Measurements from ENCODE around the gene HLTF. TPM values are rescaled to one million over a fixed set of nuclear protein-coding genes. Genes with fewer than 3 reads are reported as not detected.
"Not testable (repeated sequence)": the region's sequence is repeated elsewhere in the genome, so short reads cannot be mapped to it uniquely, and the experiment has no call there.

Gene HLTF
- total RNA-seq, 1 donor from 2014 or later: 15.9 TPM

- H3K9me3 Mint-ChIP-seq (ENCODE audit: unreplicated experiment): peaks cover 5% of the 10 kb centered on the region
Measured at GRCh38 chr3:149101154-149101553, 14.8 kb upstream of the HLTF start.

GRCh38 chr3:149097987-149098386, 11.7 kb upstream of the HLTF start:
- not testable (repeated sequence) for DNase-seq (ENCODE audit: low spot score); H3K4me1 Mint-ChIP-seq (ENCODE audit: unreplicated experiment); H3K9me3 Mint-ChIP-seq (ENCODE audit: unreplicated experiment); H3K27me3 Mint-ChIP-seq (ENCODE audit: unreplicated experiment); H3K27ac Mint-ChIP-seq (ENCODE audit: unreplicated experiment); H3K36me3 Mint-ChIP-seq (ENCODE audit: low read depth, unreplicated experiment)
- H3K4me3 Mint-ChIP-seq (ENCODE audit: unreplicated experiment): peak overlapping the region; percentile 65

More at GRCh38 chr3:149101154-149101553, 14.8 kb upstream of the HLTF start:
- no peak overlapping the region for H3K27ac Mint-ChIP-seq (ENCODE audit: unreplicated experiment)
- no peak for TF ChIP-seq CTCF (IDR thresholded peaks at IDR 0.05; ENCODE audit: unreplicated experiment)
- H3K27me3 Mint-ChIP-seq (ENCODE audit: unreplicated experiment): peaks cover 5% of the 10 kb centered on the region
- no peak overlapping the region for H3K4me3 Mint-ChIP-seq (ENCODE audit: unreplicated experiment)
- H3K36me3 Mint-ChIP-seq (ENCODE audit: low read depth, unreplicated experiment): peaks cover 3% of the 10 kb centered on the region
- no peaks in the 10 kb centered on the region for H3K4me1 Mint-ChIP-seq (ENCODE audit: unreplicated experiment)
- DNase-seq (ENCODE audit: low spot score): no peak

- no peak overlapping the region for H3K4me3 Mint-ChIP-seq (ENCODE audit: unreplicated experiment)
- TF ChIP-seq CTCF (IDR thresholded peaks at IDR 0.05; ENCODE audit: unreplicated experiment): no peak
- DNase-seq (ENCODE audit: low spot score): no peak
- peaks cover 3% of the 10 kb centered on the region for H3K36me3 Mint-ChIP-seq (ENCODE audit: low read depth, unreplicated experiment)
- no peaks in the 10 kb centered on the region for H3K9me3 Mint-ChIP-seq (ENCODE audit: unreplicated experiment)
- H3K27me3 Mint-ChIP-seq (ENCODE audit: unreplicated experiment): peaks cover 4% of the 10 kb centered on the region
- H3K27ac Mint-ChIP-seq (ENCODE audit: unreplicated experiment): no peak overlapping the region
- no peaks in the 10 kb centered on the region for H3K4me1 Mint-ChIP-seq (ENCODE audit: unreplicated experiment)
Measured at GRCh38 chr3:149095487-149095886, 9.2 kb upstream of the HLTF start.

GRCh38 chr3:149091983-149092382, 5.7 kb upstream of the HLTF start:
- Mint-ChIP-seq H3K27ac (ENCODE audit: unreplicated experiment) (no peak overlapping the region), H3K9me3 (ENCODE audit: unreplicated experiment) (no peaks in the 10 kb centered on the region), H3K4me3 (ENCODE audit: unreplicated experiment) (no peak overlapping the region), H3K27me3 (ENCODE audit: unreplicated experiment) (peaks cover 2% of the 10 kb centered on the region), H3K4me1 (ENCODE audit: unreplicated experiment) (peaks cover 7% of the 10 kb centered on the region), H3K36me3 (ENCODE audit: low read depth, unreplicated experiment) (peaks cover 2% of the 10 kb centered on the region)
- DNase-seq (ENCODE audit: low spot score): no peak
- no peak for TF ChIP-seq CTCF (IDR thresholded peaks at IDR 0.05; ENCODE audit: unreplicated experiment)

- H3K36me3 Mint-ChIP-seq (ENCODE audit: low read depth, unreplicated experiment): no peaks in the 10 kb centered on the region
- no peak for DNase-seq (ENCODE audit: low spot score)
- no peaks in the 10 kb centered on the region for H3K9me3 Mint-ChIP-seq (ENCODE audit: unreplicated experiment)
- TF ChIP-seq CTCF (IDR thresholded peaks at IDR 0.05; ENCODE audit: unreplicated experiment): no peak
- no peaks in the 10 kb centered on the region for H3K27me3 Mint-ChIP-seq (ENCODE audit: unreplicated experiment)
- H3K4me3 Mint-ChIP-seq (ENCODE audit: unreplicated experiment): no peak overlapping the region
- peaks cover 7% of the 10 kb centered on the region for H3K4me1 Mint-ChIP-seq (ENCODE audit: unreplicated experiment)
- no peak overlapping the region for H3K27ac Mint-ChIP-seq (ENCODE audit: unreplicated experiment)
Measured at GRCh38 chr3:149090907-149091306, 4.6 kb upstream of the HLTF start.

GRCh38 chr3:149090461-149090860, 4.1 kb upstream of the HLTF start:
- Mint-ChIP-seq H3K4me1 (ENCODE audit: unreplicated experiment) (peaks cover 7% of the 10 kb centered on the region), H3K4me3 (ENCODE audit: unreplicated experiment) (no peak overlapping the region), H3K36me3 (ENCODE audit: low read depth, unreplicated experiment) (no peaks in the 10 kb centered on the region), H3K9me3 (ENCODE audit: unreplicated experiment) (no peaks in the 10 kb centered on the region), H3K27ac (ENCODE audit: unreplicated experiment) (no peak overlapping the region), H3K27me3 (ENCODE audit: unreplicated experiment) (no peaks in the 10 kb centered on the region)
- DNase-seq (ENCODE audit: low spot score): no peak
- no peak for TF ChIP-seq CTCF (IDR thresholded peaks at IDR 0.05; ENCODE audit: unreplicated experiment)

Measured in endothelial cell (in vitro differentiated cells).